GM21619 (cell line): ENCODE data around the gene SAP30L.

Experiments
- ATAC-seq: cut with Tn5 transposase; IDR thresholded peaks from one replicate; pipeline ENCODE4 v1.9.1; 2021; ENCODE audit not compliant: unreplicated experiment

The SAP30L gene, protein sequence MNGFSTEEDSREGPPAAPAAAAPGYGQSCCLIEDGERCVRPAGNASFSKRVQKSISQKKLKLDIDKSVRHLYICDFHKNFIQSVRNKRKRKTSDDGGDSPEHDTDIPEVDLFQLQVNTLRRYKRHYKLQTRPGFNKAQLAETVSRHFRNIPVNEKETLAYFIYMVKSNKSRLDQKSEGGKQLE

GRCh38 chr5:154445422-154446194 lies at the start of gene SAP30L:
TSS of gene SAP30L (plus strand) at chr5:154445997. CDS start at chr5:154446605, 608 bp downstream.
- peak; percentile 88 for ATAC-seq

GRCh38 chr5:154396128-154396527 lies 49.7 kb upstream of the SAP30L start:
- no peak for ATAC-seq

DNA sequence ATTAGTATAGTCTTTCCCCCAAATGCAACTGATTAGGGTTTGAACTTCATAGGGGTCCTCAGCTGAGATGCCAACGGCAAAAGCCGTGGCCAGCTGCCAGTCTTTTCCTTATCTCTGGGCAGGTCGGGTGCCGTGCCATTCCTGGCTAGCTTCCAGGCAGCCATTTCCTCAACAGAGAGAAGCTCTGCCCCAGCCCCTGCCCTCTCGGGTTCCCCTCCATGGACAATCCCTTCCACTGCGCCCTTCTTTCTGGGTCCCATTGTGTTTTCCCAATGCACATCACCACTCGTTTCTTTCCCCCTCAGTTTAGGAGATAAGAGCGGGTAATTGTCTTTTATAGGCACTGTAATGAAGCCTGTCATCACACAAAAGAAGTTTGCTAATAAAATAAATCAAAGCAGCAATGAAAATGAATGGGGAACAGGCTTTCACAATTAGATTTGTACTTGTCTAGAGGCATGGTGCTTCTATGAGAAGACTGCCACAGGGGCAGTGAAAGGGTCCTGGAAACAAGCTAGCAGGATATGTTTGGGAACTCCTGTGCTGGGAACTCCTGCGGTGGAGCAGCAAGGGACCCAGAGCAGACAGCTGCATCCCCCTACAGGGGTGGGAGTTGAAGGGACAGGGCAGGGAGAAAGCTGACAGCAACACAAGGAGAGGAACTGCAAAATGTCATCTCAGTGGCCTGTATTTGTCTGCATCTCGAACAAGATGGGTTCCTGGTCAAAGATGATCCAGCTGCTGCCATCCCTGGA lies 48.0 kb upstream of the SAP30L start:
- no peak for ATAC-seq

- ATAC-seq = no peak
Observed at GRCh38 chr5:154400678-154401077, 45.1 kb upstream of the SAP30L start.

- no peak for ATAC-seq
Observed at GRCh38 chr5:154401355-154401754, 44.4 kb upstream of the SAP30L start.

GRCh38 chr5:154401931-154402330 lies 43.9 kb upstream of the SAP30L start:
- ATAC-seq = no peak

GRCh38 chr5:154402611-154403010 lies 43.2 kb upstream of the SAP30L start:
- no peak for ATAC-seq

- no peak for ATAC-seq
Observed at GRCh38 chr5:154403234-154403633, 42.6 kb upstream of the SAP30L start.

DNA sequence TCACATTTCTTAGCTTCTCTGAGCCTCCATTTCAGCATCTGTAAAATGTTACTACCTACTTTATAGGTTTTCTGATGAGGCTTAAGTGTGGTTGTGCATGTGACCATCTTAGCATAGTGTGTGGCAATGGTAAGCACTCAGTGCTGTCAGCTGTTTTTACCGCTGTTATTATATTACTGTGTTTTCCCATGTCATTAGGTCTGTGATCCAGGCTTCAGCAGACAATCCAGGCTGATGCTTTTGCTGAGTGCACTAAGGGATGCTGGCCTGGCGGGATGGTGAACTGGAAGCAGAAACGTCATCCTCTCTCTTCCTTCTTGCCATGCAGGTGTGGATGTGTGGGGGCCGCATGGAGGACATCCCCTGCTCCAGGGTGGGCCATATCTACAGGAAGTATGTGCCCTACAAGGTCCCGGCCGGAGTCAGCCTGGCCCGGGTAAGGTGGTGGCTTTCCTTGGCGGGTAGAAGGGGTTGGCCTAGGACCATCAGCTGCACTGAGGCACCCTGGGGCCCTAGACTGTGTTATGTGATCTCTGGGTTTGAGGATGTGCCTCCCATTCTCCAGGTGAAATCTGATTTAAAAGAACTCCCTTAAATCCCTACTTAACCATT lies 41.9 kb upstream of the SAP30L start:
- no peak for ATAC-seq

- ATAC-seq = peak; percentile 97
Observed at GRCh38 chr5:154405078-154405792, 40.6 kb upstream of the SAP30L start.

GRCh38 chr5:154406231-154406630 lies 39.6 kb upstream of the SAP30L start:
- no peak for ATAC-seq

GRCh38 chr5:154406826-154407225 lies 39.0 kb upstream of the SAP30L start:
- ATAC-seq = no peak

DNA sequence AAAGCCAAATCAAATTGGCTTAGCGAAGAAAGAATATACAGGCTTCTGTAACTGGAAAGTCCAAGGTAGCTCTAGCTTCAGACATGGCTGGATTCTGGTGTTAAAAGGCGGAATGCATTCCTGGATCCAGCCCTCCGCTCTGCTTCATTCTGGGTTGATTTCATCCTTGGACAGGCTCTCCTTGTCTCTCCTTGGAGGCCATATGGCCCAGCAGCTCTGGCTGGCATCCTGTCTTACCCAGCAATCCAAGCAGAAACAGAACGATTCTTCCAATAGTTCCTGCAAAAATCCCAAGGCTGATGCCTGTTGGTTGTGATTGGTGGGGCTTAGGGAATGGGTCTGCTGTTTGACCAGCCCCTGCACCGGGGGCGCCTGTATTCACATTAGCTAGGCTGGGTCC lies 37.0 kb upstream of the SAP30L start:
- ATAC-seq = no peak

- no peak for ATAC-seq
Observed at GRCh38 chr5:154409230-154409840, 36.5 kb upstream of the SAP30L start.

- no peak for ATAC-seq
Observed at GRCh38 chr5:154410008-154410407, 35.8 kb upstream of the SAP30L start.

- ATAC-seq = no peak
Observed at GRCh38 chr5:154410786-154411185, 35.0 kb upstream of the SAP30L start.

DNA sequence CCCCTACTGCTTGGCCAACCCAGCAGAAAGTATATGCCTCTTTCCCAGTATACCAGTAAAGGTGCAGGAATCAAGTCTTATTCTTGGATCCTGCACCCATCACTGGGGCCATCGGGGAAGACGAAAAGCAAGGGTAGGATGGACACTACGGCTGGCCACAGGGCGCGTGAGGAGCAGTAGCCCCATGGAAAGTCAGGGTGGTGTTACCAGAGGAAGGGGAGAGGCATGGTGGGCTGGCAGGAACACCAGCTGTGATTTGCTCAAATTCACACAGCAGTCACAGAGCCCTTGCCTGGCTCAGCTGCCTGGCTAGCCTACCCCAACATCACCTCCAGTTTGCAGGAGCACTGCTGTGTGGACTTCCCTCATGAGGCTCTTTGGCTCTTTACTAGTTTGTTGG lies 34.5 kb upstream of the SAP30L start:
- no peak for ATAC-seq

DNA sequence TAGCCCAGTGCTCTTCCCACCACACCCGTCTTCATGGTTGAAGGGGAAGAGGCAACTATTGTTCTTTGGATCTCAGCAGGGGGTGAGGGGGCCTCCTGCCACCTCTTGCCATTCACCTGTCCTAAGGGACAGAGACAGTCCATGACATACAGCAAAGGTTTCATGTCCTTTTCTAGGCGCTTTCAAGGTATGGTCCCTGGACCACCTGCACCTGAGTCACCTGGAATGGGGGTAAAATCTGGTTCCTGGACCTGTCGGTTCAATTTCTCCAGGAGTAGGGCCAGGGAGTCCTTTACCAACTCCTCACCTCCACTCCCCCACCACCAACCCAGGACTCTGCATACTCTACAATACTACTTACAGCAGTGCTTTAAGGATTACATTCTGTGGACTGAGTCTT lies 33.5 kb upstream of the SAP30L start:
- no peak for ATAC-seq

GRCh38 chr5:154412925-154413324 lies 32.9 kb upstream of the SAP30L start:
- no peak for ATAC-seq

DNA sequence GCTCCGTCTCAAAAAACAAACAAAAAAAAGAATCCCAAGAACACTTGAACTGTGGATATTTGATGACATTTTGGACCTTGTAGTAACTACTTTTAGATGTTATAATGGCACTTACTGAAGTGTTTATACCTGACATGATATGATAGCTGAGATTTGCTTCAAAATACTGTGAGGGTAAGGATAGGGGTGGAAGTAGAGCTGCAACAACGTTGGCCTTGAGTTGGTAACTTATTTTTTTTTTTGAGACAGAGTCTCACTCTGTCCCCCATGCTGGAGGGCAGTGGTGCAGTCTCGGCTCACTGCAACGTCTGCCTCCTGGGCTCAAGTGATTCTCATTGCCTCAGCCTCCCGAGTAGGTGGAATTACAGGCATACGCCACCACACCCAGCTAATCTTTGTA lies 30.7 kb upstream of the SAP30L start:
- no peak for ATAC-seq
